Glomerular visceral epithelial cell (primary cell): ENCODE data around the gene CCDC57.

Experiments
- DNase-seq: peaks from one replicate; pipeline ENCODE4 v3.0.0-alpha.2; 2016; ENCODE audit errors: extremely low spot score

The CCDC57 gene

GRCh38 chr17:82247182-82247823, 34.7 kb upstream of the CCDC57 start:
- DNase-seq = no peak

- peak; percentile 91 for DNase-seq
These were observed 33.9 kb upstream of the CCDC57 start for GRCh38 chr17:82246365-82247181.

- DNase-seq = no peak
These were observed 33.4 kb upstream of the CCDC57 start for GRCh38 chr17:82246040-82246364.

- no peak for DNase-seq
These were observed 32.7 kb upstream of the CCDC57 start for GRCh38 chr17:82245134-82246039.

GRCh38 chr17:82244413-82245133, 31.9 kb upstream of the CCDC57 start:
- DNase-seq = no peak

- DNase-seq = no peak
These were observed 31.2 kb upstream of the CCDC57 start for GRCh38 chr17:82243648-82244412.

- peak; percentile 74 for DNase-seq
These were observed 30.5 kb upstream of the CCDC57 start for GRCh38 chr17:82242977-82243647.

- no peak for DNase-seq
These were observed 30.0 kb upstream of the CCDC57 start for GRCh38 chr17:82242698-82242976.

GRCh38 chr17:82241926-82242697, 29.5 kb upstream of the CCDC57 start:
- DNase-seq = no peak

GRCh38 chr17:82241183-82241925, 28.7 kb upstream of the CCDC57 start:
- peak; percentile 97 for DNase-seq

GRCh38 chr17:82240506-82241182, 28.0 kb upstream of the CCDC57 start:
- no peak for DNase-seq

- DNase-seq = no peak
These were observed 27.4 kb upstream of the CCDC57 start for GRCh38 chr17:82239926-82240505.

- no peak for DNase-seq
These were observed 26.8 kb upstream of the CCDC57 start for GRCh38 chr17:82239401-82239925.

GRCh38 chr17:82238472-82239201, 26.0 kb upstream of the CCDC57 start:
- DNase-seq = no peak

GRCh38 chr17:82237746-82238471, 25.3 kb upstream of the CCDC57 start:
- DNase-seq = no peak

GRCh38 chr17:82237083-82237745, 24.6 kb upstream of the CCDC57 start:
- no peak for DNase-seq
